Measurements from ENCODE around the gene F3.
"Not testable (repeated sequence)": the region's sequence is repeated elsewhere in the genome, so short reads cannot be mapped to it uniquely, and the experiment has no call there.

Gene F3

DNA sequence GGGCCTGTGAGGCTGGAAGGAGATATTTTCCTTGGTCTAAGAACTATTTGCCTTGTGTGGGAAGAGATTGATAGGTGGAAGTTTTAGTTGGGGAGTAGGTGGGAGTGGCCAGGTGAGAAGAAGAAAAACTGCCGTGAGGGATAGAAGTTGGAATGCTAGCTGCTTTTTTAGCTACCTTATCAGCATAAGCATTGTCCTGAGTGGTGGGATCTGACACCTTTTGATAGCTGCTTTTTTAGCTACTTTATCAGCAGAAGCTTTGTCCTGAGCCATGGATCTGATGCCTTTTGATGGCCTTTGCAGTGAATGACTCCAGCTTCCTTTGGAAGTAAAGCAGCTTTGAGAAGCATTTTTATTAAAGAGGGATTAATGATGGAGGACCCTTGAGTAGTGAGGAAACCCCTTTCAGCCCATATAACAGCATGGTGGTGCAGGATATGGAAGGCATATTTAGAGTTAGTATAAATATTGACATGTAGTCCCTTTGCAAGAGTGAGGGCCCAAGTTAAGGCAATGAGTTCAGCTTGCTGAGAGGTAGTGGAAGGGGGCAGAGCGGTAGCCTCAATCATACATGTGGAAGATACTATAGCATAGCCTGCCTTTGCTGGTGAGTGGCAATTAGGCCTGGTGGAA lies 26.5 kb upstream of the F3 start:
- not testable (repeated sequence) for H3K4me1 ChIP-seq (ENCODE audit: control insufficient read depth, low read depth, low read length); H3K4me3 ChIP-seq (ENCODE audit: low read length); H3K27ac ChIP-seq (ENCODE audit: low read length); H3K36me3 ChIP-seq (ENCODE audit: control insufficient read depth, low read depth, low read length); H3K9ac ChIP-seq (ENCODE audit: low read length); H3K27me3 ChIP-seq (ENCODE audit: control insufficient read depth, insufficient read depth, low read length); H3K9me3 ChIP-seq (ENCODE audit: control insufficient read depth, low read depth, low read length)

DNA sequence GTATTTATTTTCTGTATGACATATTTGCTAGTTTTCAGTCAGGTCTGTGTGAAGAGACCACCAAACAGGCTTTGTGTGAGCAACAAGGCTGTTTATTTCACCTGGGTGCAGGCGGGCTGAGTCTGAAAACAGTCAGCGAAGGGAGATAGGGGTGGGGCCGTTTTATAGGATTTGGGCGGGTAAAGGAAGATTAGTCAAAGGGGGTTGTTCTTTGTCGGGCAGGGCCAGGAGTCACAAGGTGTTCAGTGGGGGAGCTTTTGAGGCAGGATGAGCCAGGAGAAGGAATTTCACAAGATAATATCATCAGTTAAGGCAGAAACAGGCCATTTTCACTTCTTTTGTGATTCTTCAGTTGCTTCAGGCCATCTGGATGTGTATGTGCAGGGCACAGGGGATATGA lies 24.9 kb upstream of the F3 start:
- H3K4me1 ChIP-seq (ENCODE audit: control insufficient read depth, low read depth, low read length); H3K9ac ChIP-seq (ENCODE audit: low read length); H3K36me3 ChIP-seq (ENCODE audit: control insufficient read depth, low read depth, low read length); H3K27ac ChIP-seq (ENCODE audit: low read length); H3K4me3 ChIP-seq (ENCODE audit: low read length); H3K27me3 ChIP-seq (ENCODE audit: control insufficient read depth, insufficient read depth, low read length); H3K9me3 ChIP-seq (ENCODE audit: control insufficient read depth, low read depth, low read length): not testable (repeated sequence)

GRCh38 chr1:94565901-94566300 lies 24.3 kb upstream of the F3 start:
- Histone ChIP-seq H3K36me3 (ENCODE audit: control insufficient read depth, low read depth, low read length) (no peaks in the 10 kb centered on the region), H3K9ac (ENCODE audit: low read length) (no peak overlapping the region), H3K4me1 (ENCODE audit: control insufficient read depth, low read depth, low read length) (no peaks in the 10 kb centered on the region)

DNA sequence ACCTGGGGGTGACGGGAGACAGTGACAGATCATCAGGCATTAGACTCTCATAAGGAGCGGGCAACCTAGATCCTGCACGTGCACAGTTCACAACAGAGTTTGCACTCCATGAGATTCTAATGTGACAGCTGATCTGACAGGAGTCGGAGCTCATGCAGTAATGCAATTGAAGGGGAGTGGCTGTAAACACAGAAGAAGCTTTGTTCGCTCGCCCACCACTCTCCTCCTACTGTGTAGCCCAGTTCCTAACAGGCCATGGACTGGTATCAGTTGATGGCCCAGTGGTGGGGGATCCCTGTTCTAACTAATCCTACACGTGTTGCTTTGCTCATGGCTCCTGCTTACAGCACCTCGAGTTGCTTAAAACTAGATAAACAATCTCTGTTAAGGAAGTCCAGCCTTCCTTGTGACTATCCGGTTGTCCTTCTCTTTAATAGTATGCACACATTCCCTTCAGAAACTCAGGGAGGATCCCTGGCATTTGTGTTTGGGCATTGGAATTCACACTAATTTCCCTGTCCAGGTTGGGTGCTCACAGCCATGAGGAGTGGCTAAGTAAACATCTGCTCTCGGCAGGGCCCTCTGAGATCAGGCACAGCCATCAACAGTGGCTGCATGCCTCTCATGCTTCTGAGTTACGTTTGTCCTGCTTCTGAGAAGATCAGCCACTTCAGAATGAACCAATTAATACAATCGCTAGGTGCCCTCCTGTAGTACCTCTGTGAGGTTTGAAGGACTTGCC lies 21.1 kb upstream of the F3 start:
- no peaks in the 10 kb centered on the region for H3K4me1 ChIP-seq (ENCODE audit: control insufficient read depth, low read depth, low read length)
- H3K27ac ChIP-seq (ENCODE audit: low read length): no peak overlapping the region
- no peak overlapping the region for H3K4me3 ChIP-seq (ENCODE audit: low read length)
- H3K9ac ChIP-seq (ENCODE audit: low read length): no peak overlapping the region
- no peaks in the 10 kb centered on the region for H3K27me3 ChIP-seq (ENCODE audit: control insufficient read depth, insufficient read depth, low read length)
- no peaks in the 10 kb centered on the region for H3K36me3 ChIP-seq (ENCODE audit: control insufficient read depth, low read depth, low read length)
- H3K9me3 ChIP-seq (ENCODE audit: control insufficient read depth, low read depth, low read length): no peaks in the 10 kb centered on the region

More at GRCh38 chr1:94565901-94566300, 24.3 kb upstream of the F3 start:
- H3K9me3 ChIP-seq (ENCODE audit: control insufficient read depth, low read depth, low read length): no peaks in the 10 kb centered on the region
- H3K4me3 ChIP-seq (ENCODE audit: low read length): no peak overlapping the region
- no peak overlapping the region for H3K27ac ChIP-seq (ENCODE audit: low read length)
- no peaks in the 10 kb centered on the region for H3K27me3 ChIP-seq (ENCODE audit: control insufficient read depth, insufficient read depth, low read length)

GRCh38 chr1:94560333-94560732 lies 18.8 kb upstream of the F3 start:
- Histone ChIP-seq H3K9ac (ENCODE audit: low read length) (no peak overlapping the region), H3K4me1 (ENCODE audit: control insufficient read depth, low read depth, low read length) (no peaks in the 10 kb centered on the region), H3K4me3 (ENCODE audit: low read length) (no peak overlapping the region), H3K27ac (ENCODE audit: low read length) (no peak overlapping the region), H3K27me3 (ENCODE audit: control insufficient read depth, insufficient read depth, low read length) (no peaks in the 10 kb centered on the region), H3K9me3 (ENCODE audit: control insufficient read depth, low read depth, low read length) (no peaks in the 10 kb centered on the region), H3K36me3 (ENCODE audit: control insufficient read depth, low read depth, low read length) (no peaks in the 10 kb centered on the region)

DNA sequence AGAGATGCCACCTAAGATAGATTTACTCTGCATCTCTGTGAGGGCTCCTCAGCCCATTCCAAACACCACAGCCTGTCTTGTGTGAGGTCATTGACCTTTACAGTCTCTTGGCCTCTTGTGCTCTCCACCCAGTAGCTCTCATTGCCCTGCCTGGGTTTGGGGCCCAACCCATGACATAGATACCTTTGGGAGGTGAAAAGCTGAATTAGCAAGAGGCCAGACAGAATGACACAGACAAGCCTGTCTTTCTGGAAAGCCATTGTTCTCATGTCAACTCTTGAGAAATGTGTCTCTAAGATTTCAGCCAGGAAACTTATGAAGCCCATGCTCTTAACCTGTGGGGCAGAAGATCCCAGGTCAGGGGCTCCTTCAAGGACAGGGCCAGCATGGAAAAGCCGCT lies 18.4 kb upstream of the F3 start:
- no peaks in the 10 kb centered on the region for H3K9me3 ChIP-seq (ENCODE audit: control insufficient read depth, low read depth, low read length)
- peaks cover 1% of the 10 kb centered on the region for H3K4me1 ChIP-seq (ENCODE audit: control insufficient read depth, low read depth, low read length)
- H3K9ac ChIP-seq (ENCODE audit: low read length): no peak overlapping the region
- no peak overlapping the region for H3K4me3 ChIP-seq (ENCODE audit: low read length)
- no peaks in the 10 kb centered on the region for H3K36me3 ChIP-seq (ENCODE audit: control insufficient read depth, low read depth, low read length)
- no peak overlapping the region for H3K27ac ChIP-seq (ENCODE audit: low read length)
- H3K27me3 ChIP-seq (ENCODE audit: control insufficient read depth, insufficient read depth, low read length): no peaks in the 10 kb centered on the region

DNA sequence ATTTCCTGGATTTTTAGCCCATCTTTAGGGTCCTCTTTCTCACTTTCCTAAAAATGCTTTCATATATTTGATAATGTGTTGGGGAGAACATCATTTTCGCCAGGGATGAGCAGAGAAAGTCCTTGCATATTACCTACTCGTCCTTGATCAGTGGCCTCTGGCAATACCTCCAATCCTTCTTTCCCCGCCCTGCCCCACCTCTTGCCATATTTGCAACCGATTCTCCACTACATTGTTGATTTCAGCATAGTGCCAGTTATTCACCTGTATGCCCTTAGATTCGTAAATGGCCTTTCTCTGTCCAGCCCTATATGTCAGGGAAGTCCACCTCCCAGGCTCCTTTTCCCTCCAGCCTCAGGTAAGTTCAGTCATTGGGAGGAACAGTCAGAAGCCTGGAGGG lies 13.5 kb upstream of the F3 start:
- Histone ChIP-seq H3K9me3 (ENCODE audit: control insufficient read depth, low read depth, low read length) (no peaks in the 10 kb centered on the region), H3K27me3 (ENCODE audit: control insufficient read depth, insufficient read depth, low read length) (no peaks in the 10 kb centered on the region), H3K9ac (ENCODE audit: low read length) (no peak overlapping the region), H3K4me3 (ENCODE audit: low read length) (no peak overlapping the region), H3K4me1 (ENCODE audit: control insufficient read depth, low read depth, low read length) (peaks cover 30% of the 10 kb centered on the region), H3K36me3 (ENCODE audit: control insufficient read depth, low read depth, low read length) (no peaks in the 10 kb centered on the region), H3K27ac (ENCODE audit: low read length) (no peak overlapping the region)

GRCh38 chr1:94554580-94554979 lies 13.0 kb upstream of the F3 start:
- H3K9ac ChIP-seq (ENCODE audit: low read length): no peak overlapping the region
- no peaks in the 10 kb centered on the region for H3K27me3 ChIP-seq (ENCODE audit: control insufficient read depth, insufficient read depth, low read length)
- H3K36me3 ChIP-seq (ENCODE audit: control insufficient read depth, low read depth, low read length): no peaks in the 10 kb centered on the region
- no peak overlapping the region for H3K27ac ChIP-seq (ENCODE audit: low read length)
- H3K4me3 ChIP-seq (ENCODE audit: low read length): no peak overlapping the region
- no peaks in the 10 kb centered on the region for H3K9me3 ChIP-seq (ENCODE audit: control insufficient read depth, low read depth, low read length)
- H3K4me1 ChIP-seq (ENCODE audit: control insufficient read depth, low read depth, low read length): peaks cover 30% of the 10 kb centered on the region

DNA sequence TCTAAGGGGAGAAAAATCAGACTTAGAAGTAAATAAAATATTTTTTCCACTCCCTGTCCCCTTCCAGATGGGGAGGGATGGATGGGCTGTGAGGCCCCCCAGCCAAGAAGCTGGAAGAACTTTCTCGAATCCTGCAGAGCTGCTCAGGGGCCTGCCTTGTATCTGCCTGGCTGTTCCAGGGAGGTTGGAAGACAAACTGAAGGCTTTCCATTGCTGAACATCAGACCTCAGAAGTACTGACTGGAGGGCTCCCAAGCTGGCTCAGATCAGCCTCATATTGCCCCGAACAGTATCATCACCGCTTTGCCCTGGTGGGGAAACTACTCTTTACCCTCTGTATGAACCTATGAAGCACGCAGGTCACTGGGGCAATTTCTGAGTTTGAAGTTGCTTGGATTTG lies 12.4 kb upstream of the F3 start:
- no peaks in the 10 kb centered on the region for H3K9me3 ChIP-seq (ENCODE audit: control insufficient read depth, low read depth, low read length)
- H3K4me1 ChIP-seq (ENCODE audit: control insufficient read depth, low read depth, low read length): peaks cover 30% of the 10 kb centered on the region
- H3K27ac ChIP-seq (ENCODE audit: low read length): no peak overlapping the region
- no peak overlapping the region for H3K4me3 ChIP-seq (ENCODE audit: low read length)
- H3K9ac ChIP-seq (ENCODE audit: low read length): no peak overlapping the region
- no peaks in the 10 kb centered on the region for H3K27me3 ChIP-seq (ENCODE audit: control insufficient read depth, insufficient read depth, low read length)
- H3K36me3 ChIP-seq (ENCODE audit: control insufficient read depth, low read depth, low read length): no peaks in the 10 kb centered on the region

DNA sequence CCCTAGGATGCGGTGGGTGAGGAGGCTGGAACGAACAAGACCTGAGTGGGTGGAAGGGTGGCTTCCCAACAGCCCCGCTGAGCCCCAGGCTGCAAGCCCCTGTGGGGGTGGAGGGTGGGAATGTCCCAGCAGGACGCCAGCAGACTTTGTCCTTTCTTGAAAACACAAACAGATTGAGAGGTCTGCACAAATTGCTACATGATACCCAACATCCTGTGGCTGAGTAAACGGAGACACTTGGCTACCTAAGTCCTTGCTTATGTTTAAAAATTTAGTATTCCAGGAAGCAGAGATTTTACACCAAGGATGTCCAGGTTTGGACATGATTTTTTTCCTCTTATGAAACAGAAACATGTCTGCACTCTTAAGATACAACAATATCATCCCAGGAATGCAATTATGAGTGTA lies 11.8 kb upstream of the F3 start:
- Histone ChIP-seq H3K27me3 (ENCODE audit: control insufficient read depth, insufficient read depth, low read length) (no peaks in the 10 kb centered on the region), H3K9ac (ENCODE audit: low read length) (no peak overlapping the region), H3K9me3 (ENCODE audit: control insufficient read depth, low read depth, low read length) (no peaks in the 10 kb centered on the region), H3K4me3 (ENCODE audit: low read length) (no peak overlapping the region), H3K4me1 (ENCODE audit: control insufficient read depth, low read depth, low read length) (peaks cover 30% of the 10 kb centered on the region), H3K27ac (ENCODE audit: low read length) (no peak overlapping the region), H3K36me3 (ENCODE audit: control insufficient read depth, low read depth, low read length) (no peaks in the 10 kb centered on the region)

DNA sequence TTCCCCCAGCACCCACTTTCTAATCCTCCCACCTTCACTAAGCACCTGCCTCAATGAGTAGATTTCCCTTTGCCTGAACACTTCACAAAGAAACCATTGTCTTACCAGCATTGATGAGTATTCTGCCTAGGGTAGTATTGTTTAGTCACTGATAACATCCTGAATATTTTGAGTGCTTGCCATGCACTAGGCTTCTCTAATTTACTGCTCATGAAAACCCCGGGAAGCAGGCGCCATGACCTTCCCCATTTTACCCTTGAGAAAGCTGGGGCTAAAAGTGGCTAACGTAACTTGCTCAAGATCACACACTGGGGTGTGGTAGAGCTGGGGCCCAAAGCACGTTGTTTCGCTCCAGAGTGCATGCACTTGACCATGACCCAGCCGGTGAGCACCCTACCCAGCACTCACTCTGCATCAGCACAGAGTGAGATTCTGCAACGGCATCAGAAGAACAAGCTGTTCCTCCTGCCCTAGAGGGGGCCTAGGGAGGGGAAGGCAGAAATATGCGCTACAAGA lies 10.6 kb upstream of the F3 start:
- Histone ChIP-seq H3K36me3 (ENCODE audit: control insufficient read depth, low read depth, low read length) (no peaks in the 10 kb centered on the region), H3K9ac (ENCODE audit: low read length) (no peak overlapping the region), H3K4me1 (ENCODE audit: control insufficient read depth, low read depth, low read length) (peaks cover 30% of the 10 kb centered on the region), H3K27ac (ENCODE audit: low read length) (no peak overlapping the region), H3K4me3 (ENCODE audit: low read length) (no peak overlapping the region), H3K27me3 (ENCODE audit: control insufficient read depth, insufficient read depth, low read length) (no peaks in the 10 kb centered on the region), H3K9me3 (ENCODE audit: control insufficient read depth, low read depth, low read length) (no peaks in the 10 kb centered on the region)

GRCh38 chr1:94551449-94551848 lies 9.9 kb upstream of the F3 start:
- Histone ChIP-seq H3K4me1 (ENCODE audit: control insufficient read depth, low read depth, low read length) (peaks cover 30% of the 10 kb centered on the region), H3K27ac (ENCODE audit: low read length) (no peak overlapping the region), H3K9me3 (ENCODE audit: control insufficient read depth, low read depth, low read length) (no peaks in the 10 kb centered on the region), H3K4me3 (ENCODE audit: low read length) (no peak overlapping the region), H3K9ac (ENCODE audit: low read length) (no peak overlapping the region), H3K36me3 (ENCODE audit: control insufficient read depth, low read depth, low read length) (no peaks in the 10 kb centered on the region), H3K27me3 (ENCODE audit: control insufficient read depth, insufficient read depth, low read length) (no peaks in the 10 kb centered on the region)
